Ovary (tissue), 10 donors: ENCODE data around the gene SLC4A2. TPM values are rescaled to one million over a fixed set of nuclear protein-coding genes. Genes with fewer than 3 reads are reported as not detected.

Experiments
- DNase-seq, 5 donors: peaks; one replicate each; pipeline ENCODE4 v3.0.0-alpha.2; 2019 to 2020
- H3K27ac ChIP-seq, 2 donors: fragments of 200-600 bp; one replicate each; pipeline versions ENCODE4 v1.5.1 to v1.8.0; 2019 to 2022
- H3K27me3 ChIP-seq: fragments of 200-600 bp; one replicate; pipeline ENCODE4 v1.8.0; 2022
- H3K36me3 ChIP-seq: fragments of 200-600 bp; sonication (generic); one replicate; pipeline ENCODE4 v1.5.1; 2019
- H3K4me1 ChIP-seq: one replicate; pipeline ENCODE4 v1.8.1; 2013; ENCODE audit warnings: mild to moderate bottlenecking, moderate library complexity; ENCODE audit not compliant: insufficient read depth
- H3K4me3 ChIP-seq: fragments of 200-600 bp; sonication (generic); one replicate; pipeline ENCODE4 v1.5.1; 2017
- H3K9me3 ChIP-seq, 2 donors: fragments of 200-600 bp in 1 of 2; sonication (generic) in 1 of 2; one replicate each; pipeline versions ENCODE4 v1.5.1 to v1.8.1; 2013 to 2019; ENCODE audit warnings: mild to moderate bottlenecking in 1 of 2, moderate library complexity in 1 of 2
- EP300 ChIP-seq: sonication (generic); formaldehyde crosslinking; IDR thresholded peaks from one replicate; pipeline ENCODE4 v1.6.1; 2017; ENCODE audit warnings: antibody characterized with exemption
- POLR2A ChIP-seq: fragments of 450-650 bp; IDR thresholded peaks from one replicate; pipeline ENCODE4 v1.6.1; 2017; ENCODE audit warnings: antibody characterized with exemption, mild to moderate bottlenecking, moderate library complexity
- WGBS, 3 donors: extraction: QIAGEN DNeasy Blood & Tissue Kit in 1 of 3; methylation state at CpG; one replicate each; pipeline versions ENCODE4 v1.1.5 to v1.1.7; 2013 to 2017; 5-methylcytosine and 5-hydroxymethylcytosine counted together
- intact Hi-C, 4 donors: fragments of 100-400 bp; cut with DNase I; formaldehyde crosslinking; loops; one replicate each; pipeline versions ENCODE4 v1.11.0 to v1.15.1; 2022 to 2023
- long read RNA-seq, 3 donors: library from polyadenylated mRNA in 2 of 3; unstranded in 2 of 3; transcript quantifications; one replicate each; pipeline ENCODE4 v2.0.0 and lab custom pipeline, GENCODE V29; 2021 to 2026
- polyA plus RNA-seq, 2 donors: library from polyadenylated mRNA; stranded (reverse); fragments of 200-250 nt in 1 of 2; fragments of 350-450 nt in 1 of 2; fragmentation: Illumina TruSeq in 1 of 2; extraction: RNeasy Lipid Tissue Mini Kit (QIAGEN cat#74804) in 1 of 2; gene quantifications; one replicate each; pipeline ENCODE4 v1.2.3, GENCODE V29; 2013 to 2014
- total RNA-seq, 7 donors: library from RNA; depleted of rRNA in 2 of 7; stranded (reverse); fragments of >200 nt in 2 of 7; fragmentation: NEBNext Ultra II Directional in 3 of 7; extraction: Animal tissue kit (Norgen Biotek cat#: 25700) in 3 of 7; gene quantifications; one replicate each; pipeline versions ENCODE4 v1.1.0 to v1.2.4, GENCODE V29; 2016 to 2023
- TF ChIP-seq, protein P1 (sequence below), 3 donors: fragments of 450-650 bp in 2 of 3; fragments of 200-600 bp in 1 of 3; IDR thresholded peaks; one replicate each; pipeline versions ENCODE4 v1.5.1 to v1.8.0; 2016 to 2022; ENCODE audit warnings: antibody characterized with exemption in 3 of 3, mild to moderate bottlenecking in 1 of 3
- donor health status: DM: no; HTN: no; CAD: no; lungs with moderate emphysema.
- donor health status: DM: no; HTN: no; CAD: no.
- donor health status: Bipolar disorder and iron deficiency.
- donor health status: DM: yes; HTN: yes; CAD: no.
- donor health status: DM: no; HTN: no; CAD: no.
- donor health status: DM: yes; HTN: yes; CAD: no.

SLC4A2 gene, protein sequence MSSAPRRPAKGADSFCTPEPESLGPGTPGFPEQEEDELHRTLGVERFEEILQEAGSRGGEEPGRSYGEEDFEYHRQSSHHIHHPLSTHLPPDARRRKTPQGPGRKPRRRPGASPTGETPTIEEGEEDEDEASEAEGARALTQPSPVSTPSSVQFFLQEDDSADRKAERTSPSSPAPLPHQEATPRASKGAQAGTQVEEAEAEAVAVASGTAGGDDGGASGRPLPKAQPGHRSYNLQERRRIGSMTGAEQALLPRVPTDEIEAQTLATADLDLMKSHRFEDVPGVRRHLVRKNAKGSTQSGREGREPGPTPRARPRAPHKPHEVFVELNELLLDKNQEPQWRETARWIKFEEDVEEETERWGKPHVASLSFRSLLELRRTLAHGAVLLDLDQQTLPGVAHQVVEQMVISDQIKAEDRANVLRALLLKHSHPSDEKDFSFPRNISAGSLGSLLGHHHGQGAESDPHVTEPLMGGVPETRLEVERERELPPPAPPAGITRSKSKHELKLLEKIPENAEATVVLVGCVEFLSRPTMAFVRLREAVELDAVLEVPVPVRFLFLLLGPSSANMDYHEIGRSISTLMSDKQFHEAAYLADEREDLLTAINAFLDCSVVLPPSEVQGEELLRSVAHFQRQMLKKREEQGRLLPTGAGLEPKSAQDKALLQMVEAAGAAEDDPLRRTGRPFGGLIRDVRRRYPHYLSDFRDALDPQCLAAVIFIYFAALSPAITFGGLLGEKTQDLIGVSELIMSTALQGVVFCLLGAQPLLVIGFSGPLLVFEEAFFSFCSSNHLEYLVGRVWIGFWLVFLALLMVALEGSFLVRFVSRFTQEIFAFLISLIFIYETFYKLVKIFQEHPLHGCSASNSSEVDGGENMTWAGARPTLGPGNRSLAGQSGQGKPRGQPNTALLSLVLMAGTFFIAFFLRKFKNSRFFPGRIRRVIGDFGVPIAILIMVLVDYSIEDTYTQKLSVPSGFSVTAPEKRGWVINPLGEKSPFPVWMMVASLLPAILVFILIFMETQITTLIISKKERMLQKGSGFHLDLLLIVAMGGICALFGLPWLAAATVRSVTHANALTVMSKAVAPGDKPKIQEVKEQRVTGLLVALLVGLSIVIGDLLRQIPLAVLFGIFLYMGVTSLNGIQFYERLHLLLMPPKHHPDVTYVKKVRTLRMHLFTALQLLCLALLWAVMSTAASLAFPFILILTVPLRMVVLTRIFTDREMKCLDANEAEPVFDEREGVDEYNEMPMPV
- total RNA-seq (100 to 1,000 TPM in 4 of 7 donors, 10 to 100 TPM in 3; 55.6 to 127 (median 108) TPM), polyA plus RNA-seq (10 to 100 TPM; 10.5 to 53.2 TPM)
- long read RNA-seq, donor 1, transcript SLC4A2-208 (2 exons, 442 nt) = major isoform, 6 of 83 reads
- long read RNA-seq, donor 1, partial matches to known transcripts = 65 of 83 reads
- long read RNA-seq, donor 1, other reads (novel, unspliced or antisense) = 12 of 83 reads
- long read RNA-seq, donor 2, partial matches to known transcripts = 0 of 4 reads
- long read RNA-seq, donor 2, other reads (novel, unspliced or antisense) = 0 of 4 reads
- long read RNA-seq, donor 3, full-length matches to known transcripts = 145 of 276 reads
- long read RNA-seq, donor 3, partial matches to known transcripts = 70 of 276 reads
- long read RNA-seq, donor 3, other reads (novel, unspliced or antisense) = 61 of 276 reads

DNA sequence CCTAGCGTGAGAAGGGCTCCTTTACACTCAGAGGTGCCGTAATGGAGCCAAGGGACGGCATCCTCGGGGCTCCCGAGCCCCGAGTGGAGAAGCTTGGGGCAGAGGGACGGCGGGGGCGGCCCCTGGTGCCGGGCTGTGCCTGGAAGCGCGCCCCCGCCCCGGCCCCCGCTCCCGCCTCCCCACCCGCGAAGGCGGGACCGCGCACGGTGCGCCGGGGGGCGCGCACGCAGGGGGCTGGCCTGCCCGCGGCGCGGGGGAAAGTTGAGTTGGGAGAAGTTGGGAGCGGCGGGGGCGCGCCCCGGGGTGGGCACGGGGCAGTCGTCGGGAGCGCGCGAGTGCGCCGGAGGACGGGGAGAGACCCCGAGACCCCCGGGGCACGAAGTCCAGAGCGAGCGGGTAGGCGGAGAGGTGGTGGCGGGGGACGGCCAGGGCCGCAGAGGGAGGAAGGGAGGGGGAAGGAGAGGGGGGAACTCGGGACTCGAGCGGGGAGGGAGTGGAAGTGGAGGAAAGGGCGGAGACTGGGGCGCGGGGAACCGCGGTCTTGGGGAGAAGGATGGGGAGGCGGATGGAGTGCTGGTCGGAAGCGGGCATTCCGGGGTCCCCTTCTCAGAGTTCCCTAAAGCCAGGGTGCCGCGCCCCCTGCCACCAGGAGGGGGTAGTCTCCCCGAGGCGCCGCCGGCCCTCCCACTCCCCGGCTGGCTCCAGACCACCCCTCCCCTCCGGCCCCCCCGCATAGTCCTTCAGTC lies at the start of gene SLC4A2:
TSS of gene SLC4A2 (plus strand) at position 223 of the 746 bp plus-strand sequence. CDS start 2,399 bp downstream, outside the sequence.
- peak within 1 kb of the TSS; percentile 81 for H3K4me3 ChIP-seq
- no peaks in the 10 kb centered on the region for H3K27me3 ChIP-seq
- peak; percentile 82 to 91 (median 87) for DNase-seq
- 0 to 1% (median 1%) methylated on average over 45 to 75 of the region's 75 CpGs for WGBS, 3 donors
- H3K9me3 ChIP-seq = no peaks in the 10 kb centered on the region
- H3K36me3 ChIP-seq = no peaks in the 10 kb centered on the region
- TF ChIP-seq, protein P1, sequence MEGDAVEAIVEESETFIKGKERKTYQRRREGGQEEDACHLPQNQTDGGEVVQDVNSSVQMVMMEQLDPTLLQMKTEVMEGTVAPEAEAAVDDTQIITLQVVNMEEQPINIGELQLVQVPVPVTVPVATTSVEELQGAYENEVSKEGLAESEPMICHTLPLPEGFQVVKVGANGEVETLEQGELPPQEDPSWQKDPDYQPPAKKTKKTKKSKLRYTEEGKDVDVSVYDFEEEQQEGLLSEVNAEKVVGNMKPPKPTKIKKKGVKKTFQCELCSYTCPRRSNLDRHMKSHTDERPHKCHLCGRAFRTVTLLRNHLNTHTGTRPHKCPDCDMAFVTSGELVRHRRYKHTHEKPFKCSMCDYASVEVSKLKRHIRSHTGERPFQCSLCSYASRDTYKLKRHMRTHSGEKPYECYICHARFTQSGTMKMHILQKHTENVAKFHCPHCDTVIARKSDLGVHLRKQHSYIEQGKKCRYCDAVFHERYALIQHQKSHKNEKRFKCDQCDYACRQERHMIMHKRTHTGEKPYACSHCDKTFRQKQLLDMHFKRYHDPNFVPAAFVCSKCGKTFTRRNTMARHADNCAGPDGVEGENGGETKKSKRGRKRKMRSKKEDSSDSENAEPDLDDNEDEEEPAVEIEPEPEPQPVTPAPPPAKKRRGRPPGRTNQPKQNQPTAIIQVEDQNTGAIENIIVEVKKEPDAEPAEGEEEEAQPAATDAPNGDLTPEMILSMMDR (IDR thresholded peaks at IDR 0.05) = peak in 2 of 3 donors; percentile 26 to 37
- TF ChIP-seq POLR2A = peak; percentile 37
- TF ChIP-seq EP300 = no peak
- peak within 1 kb of the TSS; percentile 88 to 97 for H3K27ac ChIP-seq
- intact Hi-C loops = loop anchor here in 1 of 4 donors (2.0 kb wide), 1 partner anchor 23 kb away; the partner anchor contains the start of gene TMUB1
- H3K4me1 ChIP-seq = peaks cover 25% of the 10 kb centered on the region

DNA sequence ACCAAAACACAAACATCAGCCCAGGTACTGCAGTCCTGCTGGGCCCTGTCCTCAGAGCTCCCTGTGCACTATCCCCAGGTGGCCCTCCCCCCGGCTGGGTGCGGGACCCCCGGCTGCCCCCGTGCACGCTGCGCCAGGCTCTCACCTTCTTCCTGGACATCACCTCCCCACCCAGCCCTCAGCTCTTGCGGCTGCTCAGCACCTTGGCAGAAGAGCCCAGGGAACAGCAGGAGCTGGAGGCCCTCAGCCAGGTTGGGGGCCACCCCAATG lies 49.4 kb upstream of the SLC4A2 start:
- no peak for TF ChIP-seq EP300
- no peaks in the 10 kb centered on the region for H3K36me3 ChIP-seq
- 44 to 52% (median 49%) methylated on average over 7 of the region's 7 CpGs for WGBS, 3 donors
- peaks cover 5% of the 10 kb centered on the region for H3K4me1 ChIP-seq
- H3K27ac ChIP-seq = no peak overlapping the region
- no peaks in the 10 kb centered on the region for H3K27me3 ChIP-seq
- DNase-seq = no peak
- H3K9me3 ChIP-seq = no peaks in the 10 kb centered on the region
- intact Hi-C loops = loop anchor here in 3 of 4 donors (5.0 to 10.0 kb wide), 2 partner anchors 105 to 113 kb away; no protein-coding TSS in a partner anchor
- no peak overlapping the region for H3K4me3 ChIP-seq

DNA sequence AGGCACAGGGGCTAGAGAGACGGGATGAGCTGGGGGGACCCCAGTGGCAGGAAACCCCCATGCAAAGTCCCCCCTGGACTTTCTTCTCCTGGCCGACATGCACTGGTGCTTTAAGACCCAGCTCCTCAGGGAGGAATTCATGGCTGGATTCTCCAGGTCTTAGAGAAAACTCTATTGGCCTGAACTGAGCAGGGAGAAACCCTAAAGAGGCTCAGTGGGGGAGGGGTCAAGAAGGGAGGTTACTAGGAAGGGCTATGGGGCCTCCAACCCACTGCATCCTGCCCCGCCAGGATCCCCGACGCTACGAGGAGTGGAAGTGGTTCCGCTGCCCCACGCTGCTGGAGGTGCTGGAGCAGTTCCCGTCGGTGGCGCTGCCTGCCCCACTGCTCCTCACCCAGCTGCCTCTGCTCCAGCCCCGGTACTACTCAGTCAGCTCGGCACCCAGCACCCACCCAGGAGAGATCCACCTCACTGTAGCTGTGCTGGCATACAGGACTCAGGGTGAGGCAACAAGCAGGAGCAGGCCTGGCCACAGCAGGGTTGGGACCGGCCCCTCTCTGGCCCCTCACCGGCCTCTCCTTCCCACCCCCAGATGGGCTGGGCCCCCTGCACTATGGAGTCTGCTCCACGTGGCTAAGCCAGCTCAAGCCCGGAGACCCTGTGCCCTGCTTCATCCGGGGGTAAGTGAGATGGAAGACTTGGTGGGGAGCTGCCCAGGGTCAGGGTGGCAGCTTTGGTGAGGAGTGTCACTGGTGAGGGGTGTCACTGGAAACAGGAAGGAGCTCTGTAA lies 48.9 kb upstream of the SLC4A2 start:
- Histone ChIP-seq H3K27ac (no peak overlapping the region), H3K4me1 (peaks cover 5% of the 10 kb centered on the region), H3K4me3 (no peak overlapping the region), H3K9me3 (no peaks in the 10 kb centered on the region), H3K36me3 (no peaks in the 10 kb centered on the region), H3K27me3 (no peaks in the 10 kb centered on the region)
- WGBS, 3 donors = 36 to 41% (median 39%) methylated on average over 17 to 18 of the region's 18 CpGs
- intact Hi-C loops = loop anchor here in 3 of 4 donors (5.0 to 10.0 kb wide), 2 partner anchors 104 to 113 kb away; no protein-coding TSS in a partner anchor
- TF ChIP-seq POLR2A (no peak), EP300 (no peak)
- TF ChIP-seq, protein P1 (IDR thresholded peaks at IDR 0.05) = no peak
- no peak for DNase-seq
